ENCODE measurements around the gene RNASEH2C.
"Not testable (repeated sequence)": the region's sequence is repeated elsewhere in the genome, so short reads cannot be mapped to it uniquely, and the experiment has no call there.

RNASEH2C gene

DNA sequence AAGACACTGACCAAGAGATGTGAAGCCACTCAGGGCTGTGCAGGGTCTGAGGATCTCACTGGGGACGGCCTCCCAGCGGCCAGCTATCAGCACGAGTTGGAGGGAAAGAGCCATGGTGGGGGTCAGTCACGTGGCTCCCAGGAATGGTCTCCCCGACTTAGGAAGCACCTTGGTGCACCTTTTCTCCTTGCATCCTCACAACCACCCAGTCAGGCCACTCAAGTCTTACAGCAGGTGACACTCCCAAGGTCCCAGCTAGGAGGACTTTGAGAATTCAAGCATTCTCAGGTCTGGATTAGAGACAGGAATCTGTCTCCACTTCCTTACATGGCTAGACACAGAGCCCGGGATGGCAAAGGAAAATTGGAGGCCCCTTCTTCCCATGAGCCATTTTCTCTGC lies 2.7 kb downstream of the RNASEH2C start:
- no peak for DNase-seq (ENCODE audit: low spot score)
- FAIRE-seq = no peak

DNA sequence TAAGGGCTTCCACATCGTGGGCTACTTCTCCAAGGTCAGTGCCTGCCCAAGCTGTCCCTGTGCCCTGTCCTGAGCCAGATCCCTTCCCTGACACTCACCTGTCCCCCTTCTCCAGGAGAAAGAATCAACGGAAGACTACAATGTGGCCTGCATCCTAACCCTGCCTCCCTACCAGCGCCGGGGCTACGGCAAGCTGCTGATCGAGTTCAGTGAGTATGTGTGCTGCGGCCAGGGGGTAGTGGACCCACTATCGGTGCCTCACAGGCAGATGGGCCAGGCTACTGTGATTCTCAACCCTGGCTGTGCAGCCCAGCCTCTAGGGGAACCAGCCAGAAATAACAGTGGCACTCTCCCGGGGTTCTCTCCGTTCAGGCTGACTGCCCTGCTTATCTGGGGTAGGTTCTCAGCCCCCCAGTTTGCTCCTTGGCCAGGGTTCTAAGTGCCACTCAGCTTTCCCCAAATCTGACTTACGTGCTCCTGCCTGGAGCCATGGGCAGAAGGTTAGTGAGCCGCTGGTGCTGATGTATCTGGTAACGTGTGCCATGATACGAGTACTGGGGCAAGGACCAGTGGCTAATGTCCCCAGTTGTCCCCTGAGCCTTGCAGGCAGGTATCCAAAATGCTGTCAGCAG lies 3.7 kb downstream of the RNASEH2C start:
- DNase-seq (ENCODE audit: low spot score) = no peak

DNA sequence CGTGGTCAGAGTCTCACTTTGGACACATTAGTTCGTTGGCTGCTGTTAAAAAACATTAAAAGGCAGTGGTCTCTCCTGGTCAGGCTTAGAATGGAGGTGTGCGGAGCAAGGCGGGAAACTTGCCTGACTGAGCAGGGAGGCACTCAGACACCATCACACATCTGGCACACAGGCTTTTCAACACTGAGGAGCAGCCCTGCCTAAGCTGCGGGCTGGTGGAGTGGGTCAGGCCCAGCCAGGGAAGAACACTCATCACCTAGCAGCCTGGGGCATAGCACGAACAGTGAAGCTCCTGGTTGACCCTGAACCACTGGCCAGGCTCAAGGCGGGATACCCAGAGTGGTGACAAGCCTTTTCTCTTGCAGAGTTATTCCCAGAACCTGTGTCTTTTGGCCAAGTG lies 4.3 kb downstream of the RNASEH2C start:
- FAIRE-seq = no peak
- no peak for DNase-seq (ENCODE audit: low spot score)

More for the DNA sequence above, 3.7 kb downstream of the RNASEH2C start:
- no peak for FAIRE-seq

- FAIRE-seq = no peak
- no peak for DNase-seq (ENCODE audit: low spot score)
Observed at GRCh38 chr11:65714433-65714832, 6.2 kb downstream of the RNASEH2C start.

GRCh38 chr11:65713212-65713969 lies 7.2 kb downstream of the RNASEH2C start:
- FAIRE-seq = no peak
- DNase-seq (ENCODE audit: low spot score) = no peak

- FAIRE-seq (no peak), DNase-seq (ENCODE audit: low spot score) (no peak)
Observed at GRCh38 chr11:65712633-65713076, 7.9 kb downstream of the RNASEH2C start.

DNA sequence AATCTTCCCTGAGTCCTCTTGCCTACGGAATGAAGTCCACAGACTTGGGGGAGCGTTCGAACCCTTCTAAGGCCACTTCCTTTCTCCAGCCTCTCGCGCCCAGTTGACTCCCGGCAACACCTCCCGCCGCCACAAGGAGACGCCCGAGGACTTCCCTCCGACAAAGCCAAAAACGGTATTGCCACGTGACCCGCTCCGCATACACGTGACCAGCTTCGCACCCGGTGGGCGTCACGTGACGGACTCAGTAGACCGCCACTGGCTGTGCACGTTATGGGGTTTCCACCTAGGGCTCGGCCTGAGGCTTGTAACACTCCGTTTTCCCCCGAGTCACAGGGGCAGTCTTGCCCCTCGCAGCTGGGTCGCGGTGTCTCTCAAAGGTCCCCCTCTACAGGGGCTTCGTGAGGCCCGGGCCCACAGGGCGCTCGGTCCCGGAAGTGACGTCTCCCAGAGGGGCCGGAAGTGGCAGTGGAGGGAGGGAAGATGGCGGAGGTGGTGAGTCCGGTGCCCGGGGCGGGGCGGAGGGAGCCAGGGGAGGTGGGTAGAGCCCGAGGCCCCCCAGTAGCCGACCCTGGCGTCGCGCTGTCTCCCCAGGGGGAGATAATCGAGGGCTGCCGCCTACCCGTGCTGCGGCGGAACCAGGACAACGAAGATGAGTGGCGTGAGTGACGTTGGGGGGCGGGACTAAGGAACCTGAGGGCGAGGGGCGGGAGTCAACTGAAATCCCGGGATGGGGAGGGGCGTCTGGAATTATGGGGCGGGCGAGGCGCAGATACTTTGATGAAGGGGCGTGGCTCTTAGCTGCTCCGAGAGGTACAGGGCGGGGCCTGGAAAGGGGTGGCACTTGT lies 8.6 kb downstream of the RNASEH2C start, which contains the start of gene KAT5:
Gene KAT5 (plus strand): TSS at position 468 of the 848 bp plus-strand sequence. CDS start 16 bp downstream, at position 484.
- DNase-seq (ENCODE audit: low spot score) = peak; percentile 95
- peak; percentile 65 for FAIRE-seq

- FAIRE-seq (no peak), DNase-seq (ENCODE audit: low spot score) (no peak)
Observed at GRCh38 chr11:65710421-65710820, 10.2 kb downstream of the RNASEH2C start.

DNA sequence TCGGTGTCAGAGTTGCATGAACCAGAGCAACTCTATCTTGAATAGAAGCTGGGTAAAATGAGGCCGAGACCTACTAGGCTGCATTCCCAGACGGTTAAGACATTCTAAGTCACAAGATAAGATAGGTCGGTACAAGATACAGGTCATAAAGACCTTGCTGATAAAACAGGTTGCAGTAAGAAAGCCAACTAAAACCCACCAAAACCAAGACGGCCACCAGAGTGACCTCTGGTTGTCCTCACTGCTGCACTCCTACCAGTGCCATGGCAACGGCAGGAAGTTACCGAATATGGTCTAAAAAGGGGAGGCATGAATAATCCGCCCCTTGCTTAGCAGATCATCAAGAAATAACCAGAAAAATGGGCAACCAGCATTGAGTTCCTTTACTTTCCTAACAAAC lies 10.9 kb downstream of the RNASEH2C start:
- no peak for FAIRE-seq
- no peak for DNase-seq (ENCODE audit: low spot score)

- DNase-seq (ENCODE audit: low spot score) = no peak
- FAIRE-seq = no peak
Observed at GRCh38 chr11:65708451-65708850, 12.1 kb downstream of the RNASEH2C start.

GRCh38 chr11:65707002-65707401 lies 13.6 kb downstream of the RNASEH2C start:
- not testable (repeated sequence) for DNase-seq (ENCODE audit: low spot score); FAIRE-seq

- not testable (repeated sequence) for FAIRE-seq; DNase-seq (ENCODE audit: low spot score)
Observed at GRCh38 chr11:65706303-65706763, 14.3 kb downstream of the RNASEH2C start.

GRCh38 chr11:65703846-65704245 lies 16.8 kb downstream of the RNASEH2C start:
- FAIRE-seq = no peak
- no peak for DNase-seq (ENCODE audit: low spot score)

GRCh38 chr11:65701686-65702085 lies 18.9 kb downstream of the RNASEH2C start:
- FAIRE-seq (no peak), DNase-seq (ENCODE audit: low spot score) (no peak)

- no peak for FAIRE-seq
- no peak for DNase-seq (ENCODE audit: low spot score)
Observed at GRCh38 chr11:65700399-65700798, 20.2 kb downstream of the RNASEH2C start.

GRCh38 chr11:65699306-65699705 lies 21.3 kb downstream of the RNASEH2C start:
- FAIRE-seq = no peak

DNA sequence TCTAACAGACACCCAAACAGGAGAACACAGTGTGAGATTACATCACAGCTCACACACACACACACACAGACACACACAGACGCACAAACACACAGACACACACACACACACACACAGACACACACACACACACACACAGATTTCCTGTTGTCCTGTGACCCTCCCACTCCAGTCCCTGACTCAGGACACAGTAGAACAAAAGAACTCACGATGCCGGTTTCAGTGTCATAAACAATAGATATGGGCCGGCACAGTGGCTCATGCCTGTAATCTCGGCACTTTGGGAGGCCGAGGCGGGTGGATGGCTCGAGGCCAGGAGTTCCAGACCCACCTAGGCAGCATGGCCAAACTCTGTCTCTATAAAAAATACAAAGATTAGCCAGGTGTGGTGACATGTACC lies 22.4 kb downstream of the RNASEH2C start:
- FAIRE-seq = no peak
- no peak for DNase-seq (ENCODE audit: low spot score)

More at GRCh38 chr11:65699306-65699705, 21.3 kb downstream of the RNASEH2C start:
- no peak for DNase-seq (ENCODE audit: low spot score)

DNA sequence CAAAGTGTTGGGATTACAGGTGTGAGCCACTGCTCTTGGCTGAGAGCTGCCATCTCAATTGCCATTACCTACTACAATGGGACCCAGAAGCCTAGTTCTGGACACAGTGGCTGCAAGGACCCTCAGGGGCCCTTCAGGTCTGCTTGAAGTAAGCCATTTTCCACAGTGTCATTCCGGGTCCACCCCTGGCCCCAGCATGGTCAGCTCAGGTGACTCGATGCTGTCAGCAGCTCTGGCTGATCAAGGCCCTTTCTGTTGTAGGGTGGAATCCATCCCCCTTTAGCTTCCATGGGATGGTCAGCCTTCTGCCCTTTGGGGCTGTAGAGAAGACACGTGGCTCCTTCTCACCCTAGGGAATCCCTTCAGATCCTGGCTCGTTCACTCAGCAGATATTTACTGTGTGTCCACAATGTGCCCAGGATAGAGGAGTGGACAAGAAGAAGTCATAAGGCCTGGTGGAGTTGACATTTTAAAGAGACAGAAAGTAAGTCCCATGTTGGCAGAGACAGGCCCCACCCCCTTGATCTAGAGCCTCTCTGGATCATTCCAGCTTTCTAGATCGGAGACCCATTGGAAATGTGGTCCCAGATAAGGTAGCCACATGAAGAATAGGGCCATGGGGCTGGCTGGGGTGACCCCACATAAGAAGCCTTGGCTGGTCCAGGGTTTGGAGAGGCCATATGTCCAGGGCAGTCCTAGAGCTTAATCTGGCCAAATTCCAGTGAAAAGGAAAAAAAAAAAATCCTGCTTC lies 23.6 kb downstream of the RNASEH2C start:
- FAIRE-seq = no peak
- DNase-seq (ENCODE audit: low spot score) = no peak

DNA sequence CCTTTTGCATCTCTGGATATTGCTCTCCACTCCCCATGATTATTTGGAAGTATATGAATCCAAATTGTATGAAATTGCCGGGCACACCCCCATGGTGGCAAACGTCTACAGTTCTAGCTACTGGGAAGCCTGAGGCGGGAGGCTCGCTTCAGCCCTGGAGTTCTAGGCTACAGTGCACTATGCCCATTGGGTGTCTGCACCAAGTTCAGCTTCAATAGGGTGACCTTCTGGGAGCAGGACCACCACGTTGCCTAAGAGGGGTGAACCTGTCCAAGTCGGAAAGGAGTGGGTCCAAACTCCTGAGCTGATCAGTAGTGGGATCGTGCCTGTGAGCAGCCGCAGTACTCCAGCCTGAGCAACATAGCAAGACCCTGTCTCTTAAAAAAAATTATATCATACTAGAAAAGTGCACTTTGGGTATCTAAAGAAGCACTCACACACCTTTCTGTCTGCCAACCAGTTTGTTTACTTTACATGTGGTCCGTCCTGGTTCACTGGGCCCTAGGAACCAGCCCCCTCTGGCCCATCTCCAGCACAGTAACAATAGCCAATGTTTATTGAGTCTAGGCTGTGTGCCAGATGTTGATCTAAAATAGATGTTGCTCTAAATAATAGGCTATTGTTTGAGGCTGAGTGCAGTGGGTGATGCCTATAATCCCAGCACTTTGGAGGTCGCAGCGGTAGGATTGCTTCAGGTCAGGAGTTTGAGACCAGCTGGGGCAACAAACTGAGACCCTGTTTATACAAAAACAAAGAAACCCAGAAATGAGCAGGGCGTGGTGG lies 24.9 kb downstream of the RNASEH2C start:
- no peak for FAIRE-seq
- peak; percentile 82 for DNase-seq (ENCODE audit: low spot score)

DNA sequence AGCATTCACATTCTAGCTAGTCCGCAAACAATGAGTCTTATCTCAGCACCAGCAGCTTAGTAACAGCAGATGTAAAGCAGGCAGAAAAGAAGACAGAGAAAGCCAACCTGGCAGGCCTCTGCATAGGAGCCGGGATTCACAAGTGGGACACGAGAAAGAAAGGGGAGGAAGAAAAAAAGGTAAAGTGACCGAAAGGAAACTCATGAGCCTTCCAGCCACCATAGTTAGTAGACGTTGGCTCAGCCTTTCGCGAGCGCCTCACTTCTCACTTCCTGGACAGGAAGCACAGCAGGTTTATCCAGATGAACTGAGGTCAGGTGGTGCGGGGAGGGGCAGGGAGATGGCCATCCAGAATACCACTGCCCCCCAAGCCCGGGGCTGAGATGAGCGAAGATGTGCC lies 28.2 kb downstream of the RNASEH2C start:
- no peak for FAIRE-seq
- no peak for DNase-seq (ENCODE audit: low spot score)

Data from urothelium cell line (cell line).